ENCODE data around the gene ZAP70.

- TF ChIP-seq EZH2 (IDR thresholded peaks at IDR 0.05) (no peak), POLR2AphosphoS5 (IDR thresholded peaks at IDR 0.05; ENCODE audit: borderline replicate concordance, low read depth, low read length) (no peak), FOXP2 (optimal IDR thresholded peaks at IDR 0.05; ENCODE audit: control extremely low read depth, extremely low read length, insufficient read depth) (no peak)
Measured at GRCh38 chr2:97764559-97765263, 51.3 kb downstream of the ZAP70 start.

Data from SK-N-MC (cell line).